NCI-H446 treated with DMSO at 0.1 percent for 48 hours (cell line): ENCODE data around the gene MYH7B.

Source experiments
- DNase-seq: peaks from one replicate; lab custom pipeline; 2025; lab: John Stamatoyannopoulos, UW

The MYH7B gene

DNA sequence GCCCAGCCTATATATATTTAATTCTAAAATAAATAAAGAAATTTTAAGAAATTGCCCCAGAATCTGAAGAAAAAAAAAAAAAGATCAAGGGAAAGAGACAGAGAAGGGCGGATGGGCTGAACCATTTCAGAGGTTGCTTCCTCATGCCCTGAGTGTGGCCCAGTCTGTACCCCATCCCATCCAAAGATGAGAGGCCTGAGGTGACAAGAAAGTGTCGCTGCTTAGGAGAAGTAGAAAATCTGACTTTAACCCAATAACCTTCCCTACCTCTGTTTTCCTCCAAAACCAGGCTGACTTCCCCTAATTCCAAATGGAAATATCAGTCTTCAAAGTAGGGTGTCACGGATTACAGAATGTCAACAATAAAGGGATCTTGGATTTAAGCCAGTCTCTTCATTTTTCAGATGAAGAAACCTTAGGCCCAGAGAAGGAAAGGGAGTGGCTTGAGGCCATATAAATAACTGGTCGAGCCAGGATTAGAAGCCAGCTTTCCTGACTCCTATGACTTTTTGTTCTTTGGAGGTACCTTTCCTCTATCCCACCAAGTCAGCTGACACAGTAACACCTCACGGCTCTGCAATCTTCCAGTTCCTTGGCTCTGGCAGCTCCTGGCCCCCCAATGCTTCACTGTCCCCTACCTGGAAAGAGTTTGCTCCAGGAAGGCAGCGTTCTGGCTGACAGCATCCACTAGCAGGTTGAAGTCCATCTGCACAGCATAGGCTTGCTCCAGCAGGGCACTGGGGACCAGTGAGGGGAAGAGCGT lies 10.2 kb upstream of the MYH7B start:
- no peak for DNase-seq

GRCh38 chr20:34946661-34947060 lies 9.0 kb upstream of the MYH7B start:
- no peak for DNase-seq

- DNase-seq, result no peak
Observed at GRCh38 chr20:34947336-34947735, 8.3 kb upstream of the MYH7B start.

DNA sequence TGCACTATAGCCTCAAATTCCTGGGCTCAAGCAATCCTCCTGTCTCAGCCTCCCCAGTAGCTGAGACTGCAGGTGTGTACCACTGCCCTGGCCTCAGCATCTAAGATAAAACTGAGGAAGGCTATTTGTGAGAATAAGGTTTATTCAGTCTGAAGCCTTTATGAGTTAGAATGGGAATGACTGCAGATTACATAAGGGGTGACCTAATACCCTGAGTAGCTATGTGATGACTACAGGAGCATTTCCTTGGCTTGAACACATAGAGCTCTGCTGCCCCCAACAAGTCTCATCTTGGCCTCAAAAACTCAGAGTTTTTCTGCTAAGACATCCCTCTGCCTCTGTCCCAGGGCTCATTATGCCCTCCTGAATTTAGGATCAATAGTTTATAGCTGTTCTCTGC lies 7.6 kb upstream of the MYH7B start:
- no peak for DNase-seq

GRCh38 chr20:34949120-34949519 lies 6.5 kb upstream of the MYH7B start:
- no peak for DNase-seq

- no peak for DNase-seq
Observed at GRCh38 chr20:34951252-34951651, 4.4 kb upstream of the MYH7B start.

GRCh38 chr20:34951652-34952051 lies 4.0 kb upstream of the MYH7B start:
- DNase-seq, result peak; percentile 55

DNA sequence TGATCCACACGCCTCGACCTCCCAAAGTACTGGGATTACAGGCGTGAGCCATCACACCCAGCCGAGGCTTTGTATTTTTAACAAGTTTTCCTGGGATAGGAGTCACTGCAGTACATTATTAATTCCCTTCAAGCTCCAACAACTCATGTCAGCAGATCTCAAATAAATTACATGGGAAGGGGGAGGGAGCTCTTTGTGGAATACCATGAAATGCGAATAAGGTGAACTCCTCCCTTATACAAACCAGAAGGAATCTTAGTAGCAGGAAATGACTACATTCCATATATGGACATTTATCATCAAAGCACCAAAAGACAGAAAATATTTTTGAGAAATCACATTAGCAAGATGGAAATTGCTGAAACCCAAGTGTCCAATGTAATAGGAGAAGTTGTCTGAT lies 3.0 kb upstream of the MYH7B start:
- DNase-seq, result no peak

DNA sequence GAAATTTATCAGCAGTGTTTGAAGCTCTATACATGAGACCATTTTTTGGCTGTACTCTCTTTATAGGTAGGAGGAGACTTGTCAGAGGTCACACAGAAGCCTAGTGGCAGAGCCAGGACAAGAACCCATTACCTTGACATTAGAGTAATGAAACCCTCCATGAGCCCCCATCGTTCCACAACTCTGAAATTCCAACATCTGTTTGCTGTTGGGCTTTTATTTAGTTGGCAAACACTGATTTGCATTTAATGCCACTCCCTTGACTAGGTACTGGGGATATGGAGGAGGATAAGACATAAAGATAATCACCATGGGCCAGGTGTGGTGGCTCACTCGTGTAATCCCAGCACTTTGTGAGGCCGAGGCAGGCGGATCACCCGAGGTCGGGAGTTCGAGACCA lies 1.7 kb upstream of the MYH7B start:
- DNase-seq, result no peak

GRCh38 chr20:34954904-34955230 lies 801 bp upstream of the MYH7B start:
- no peak for DNase-seq

DNA sequence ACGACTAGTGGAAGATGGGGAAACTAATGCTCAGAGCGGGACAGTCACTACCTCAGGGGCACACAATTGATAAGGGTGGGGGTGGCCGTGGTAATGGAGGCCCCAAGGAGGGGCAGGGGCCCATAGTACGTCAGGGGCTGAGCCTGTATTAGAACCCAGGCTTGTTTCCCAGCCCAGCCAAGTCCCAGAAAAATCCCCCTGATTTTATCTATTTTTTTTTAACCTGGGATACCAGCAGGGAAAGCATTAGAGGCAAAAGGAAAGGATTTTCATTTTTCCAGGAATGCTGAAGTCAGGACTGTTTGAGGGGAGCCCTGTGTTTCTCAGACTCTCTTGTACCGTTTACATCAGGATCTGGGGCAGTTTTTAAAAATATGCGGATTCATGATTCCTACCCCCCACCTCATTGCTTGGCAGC lies 382 bp downstream of the MYH7B start:
- no peak for DNase-seq

GRCh38 chr20:34956751-34957472 lies 1.2 kb downstream of the MYH7B start:
- no peak for DNase-seq

DNA sequence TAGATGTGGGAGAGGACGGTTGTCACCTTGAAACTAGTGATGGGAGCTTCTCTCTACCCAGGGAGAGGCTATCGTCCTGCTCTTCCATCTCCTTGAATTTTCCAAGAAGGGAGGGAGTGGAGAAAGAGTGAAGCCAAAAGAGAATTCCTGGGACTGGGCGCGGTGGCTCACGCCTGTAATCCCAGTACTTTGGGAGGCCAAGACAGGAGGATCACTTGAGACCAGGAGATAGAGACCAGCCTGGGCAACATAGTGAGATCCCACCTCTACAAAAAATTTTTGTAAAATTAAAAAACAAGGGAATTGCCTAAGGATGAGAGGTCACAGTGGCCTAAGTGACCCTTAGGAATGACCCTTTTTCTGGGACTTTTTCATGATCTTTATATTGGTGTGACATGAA lies 8.8 kb downstream of the MYH7B start:
- no peak for DNase-seq

- no peak for DNase-seq
Observed at GRCh38 chr20:34965051-34965450, 9.4 kb downstream of the MYH7B start.

GRCh38 chr20:34967421-34967820 lies 11.8 kb downstream of the MYH7B start:
- DNase-seq, result no peak

DNA sequence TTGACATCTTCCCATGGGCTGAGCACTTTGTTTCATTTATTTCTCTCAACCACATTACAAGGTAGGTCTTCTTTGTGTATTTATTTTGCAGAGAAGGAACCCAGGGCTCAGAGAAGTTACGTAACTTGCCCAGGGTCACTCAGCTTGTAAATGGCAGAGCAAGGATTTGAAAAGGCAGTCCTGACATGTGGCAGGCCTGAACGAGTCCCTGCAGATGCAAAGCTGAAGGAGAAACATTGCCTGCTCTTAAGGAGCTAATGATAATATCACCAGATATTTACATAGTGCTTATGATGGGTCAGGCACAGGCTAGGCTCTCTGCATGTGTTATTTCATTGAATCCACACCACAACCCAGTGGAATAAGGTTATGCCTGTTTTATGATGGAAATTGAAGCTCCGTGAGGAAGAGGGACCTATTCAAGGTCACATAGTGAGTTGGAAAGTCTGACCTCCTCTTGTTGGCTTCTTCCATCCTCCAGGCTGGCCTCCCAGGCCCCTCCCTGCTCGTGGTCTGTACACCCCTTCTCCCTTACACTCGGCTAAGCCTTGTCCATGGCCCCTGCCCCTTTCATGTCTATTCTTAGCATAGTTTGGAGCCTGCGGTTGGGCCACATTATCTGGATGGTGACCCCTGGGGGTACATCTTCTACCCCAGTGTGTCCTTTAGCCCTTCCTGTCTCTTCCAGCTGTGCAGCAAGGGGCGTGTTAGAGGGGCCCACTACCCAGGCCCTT lies 12.5 kb downstream of the MYH7B start:
- DNase-seq, result no peak

- DNase-seq, result no peak
Observed at GRCh38 chr20:34970193-34970840, 14.6 kb downstream of the MYH7B start.

- DNase-seq, result no peak
Observed at GRCh38 chr20:34970846-34971560, 15.3 kb downstream of the MYH7B start.

DNA sequence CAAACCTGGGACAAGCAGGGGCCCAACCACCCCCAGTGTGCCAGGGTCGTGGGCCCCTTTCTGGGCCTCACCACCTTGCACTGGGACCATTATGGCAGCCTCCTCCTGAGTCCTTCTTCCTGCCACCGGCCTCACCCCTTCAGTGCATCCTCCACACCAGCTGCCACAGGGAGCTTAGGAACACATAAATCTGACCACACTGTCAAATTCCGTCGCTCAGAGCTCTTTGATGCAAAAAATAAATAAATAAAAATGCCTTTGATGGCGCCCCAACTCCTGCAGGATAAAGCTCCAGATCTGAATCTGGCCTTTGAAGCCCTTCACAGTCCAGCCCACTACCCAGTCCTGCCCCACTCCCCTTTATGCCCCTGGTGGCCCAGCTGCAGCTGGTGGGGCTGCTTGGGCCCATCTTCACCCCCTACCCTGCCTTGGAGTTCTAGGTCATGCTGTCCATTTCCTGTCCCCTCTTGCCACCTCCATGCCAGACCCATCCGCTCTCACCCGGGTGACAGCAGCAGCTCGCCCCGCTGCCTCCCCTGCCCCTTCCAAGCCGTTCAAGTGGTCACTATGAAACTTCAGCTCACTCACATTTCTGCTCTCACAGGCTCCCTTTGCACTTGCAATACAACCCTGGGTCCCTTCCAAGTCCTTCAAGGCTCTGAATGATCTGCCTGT lies 16.0 kb downstream of the MYH7B start:
- no peak for DNase-seq

DNA sequence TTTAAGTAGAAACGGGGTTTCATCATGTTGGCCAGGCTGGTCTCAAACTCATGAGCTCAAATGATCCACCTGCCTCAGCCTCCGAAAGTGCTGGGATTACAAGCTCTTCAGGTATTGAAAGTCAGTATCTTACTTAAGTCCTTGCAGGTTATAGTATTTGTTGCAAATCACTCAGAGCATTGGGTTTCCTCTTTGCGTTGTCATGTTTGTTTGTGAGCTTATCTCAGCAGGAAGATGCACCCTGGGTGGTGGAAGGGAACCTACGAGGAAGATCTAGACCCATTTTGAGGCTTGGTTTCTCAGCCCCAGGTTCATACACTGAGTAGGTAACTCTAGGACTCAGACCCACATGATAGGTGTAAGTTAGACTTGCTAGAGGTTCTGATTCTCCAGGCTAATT lies 18.6 kb downstream of the MYH7B start:
- no peak for DNase-seq

DNA sequence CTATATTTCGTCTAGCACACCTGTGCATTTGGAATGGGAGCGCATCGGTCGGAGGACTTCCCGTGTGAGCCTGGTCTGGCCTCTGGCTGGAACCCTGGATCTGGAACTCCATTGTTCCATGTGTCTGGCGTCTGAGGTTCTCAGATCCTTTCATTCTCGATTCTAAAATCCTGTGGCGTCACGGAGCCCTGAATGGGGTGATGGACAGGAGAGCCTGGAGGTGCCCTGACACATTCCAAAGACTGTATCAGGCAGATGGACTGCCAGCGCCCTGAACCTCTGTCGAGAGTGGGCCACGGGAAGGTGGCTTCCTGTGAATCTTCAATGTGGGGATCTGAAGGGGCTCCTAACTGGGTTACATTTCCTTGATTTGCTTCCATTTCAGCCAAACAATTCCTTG lies 20.6 kb downstream of the MYH7B start:
- no peak for DNase-seq
